Keratinocyte (primary cell): ENCODE results near the gene CEP170B.

Source experiments
- EZH2 ChIP-seq: IDR thresholded peaks from one replicate; pipeline ENCODE4 v1.6.1; 2012; ENCODE audit warnings: inconsistent platforms, mild to moderate bottlenecking, low read length, moderate library complexity
- TF ChIP-seq, protein P1 (sequence below), 3 experiments: IDR thresholded peaks in 1 of 3; conservative IDR thresholded peaks in 1 of 3; optimal IDR thresholded peaks in 1 of 3; 2 replicates in 2 of 3; 3 replicates in 1 of 3; pipeline versions ENCODE3 to v1.5.1; 2011; ENCODE audit warnings: low read length in 3 of 3, mild to moderate bottlenecking in 3 of 3, moderate library complexity in 2 of 3, control low read depth in 1 of 3, inconsistent platforms in 1 of 3; ENCODE audit not compliant: insufficient read depth in 2 of 3; ENCODE audit errors: extremely low read depth in 1 of 3

DNA sequence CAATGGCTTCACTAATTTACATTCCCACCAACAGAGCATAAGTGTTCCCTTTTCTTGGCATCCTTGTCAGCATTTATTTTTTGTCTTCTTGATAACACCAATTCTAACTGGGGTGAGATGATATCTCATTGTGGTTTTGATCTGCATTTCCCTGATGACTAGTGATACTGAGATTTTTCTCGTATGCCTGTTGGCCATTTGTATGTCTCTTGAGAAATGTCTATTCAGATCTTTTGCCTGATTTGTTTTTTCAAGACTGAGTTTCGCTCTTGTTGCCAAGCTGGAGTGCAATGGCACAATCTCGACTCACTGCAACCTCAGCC, 54.9 kb downstream of the CEP170B start:
- TF ChIP-seq, protein P1, sequence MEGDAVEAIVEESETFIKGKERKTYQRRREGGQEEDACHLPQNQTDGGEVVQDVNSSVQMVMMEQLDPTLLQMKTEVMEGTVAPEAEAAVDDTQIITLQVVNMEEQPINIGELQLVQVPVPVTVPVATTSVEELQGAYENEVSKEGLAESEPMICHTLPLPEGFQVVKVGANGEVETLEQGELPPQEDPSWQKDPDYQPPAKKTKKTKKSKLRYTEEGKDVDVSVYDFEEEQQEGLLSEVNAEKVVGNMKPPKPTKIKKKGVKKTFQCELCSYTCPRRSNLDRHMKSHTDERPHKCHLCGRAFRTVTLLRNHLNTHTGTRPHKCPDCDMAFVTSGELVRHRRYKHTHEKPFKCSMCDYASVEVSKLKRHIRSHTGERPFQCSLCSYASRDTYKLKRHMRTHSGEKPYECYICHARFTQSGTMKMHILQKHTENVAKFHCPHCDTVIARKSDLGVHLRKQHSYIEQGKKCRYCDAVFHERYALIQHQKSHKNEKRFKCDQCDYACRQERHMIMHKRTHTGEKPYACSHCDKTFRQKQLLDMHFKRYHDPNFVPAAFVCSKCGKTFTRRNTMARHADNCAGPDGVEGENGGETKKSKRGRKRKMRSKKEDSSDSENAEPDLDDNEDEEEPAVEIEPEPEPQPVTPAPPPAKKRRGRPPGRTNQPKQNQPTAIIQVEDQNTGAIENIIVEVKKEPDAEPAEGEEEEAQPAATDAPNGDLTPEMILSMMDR (optimal IDR thresholded peaks at IDR 0.05 in 1 of 3, IDR thresholded peaks at IDR 0.05 in 1 of 3, conservative IDR thresholded peaks at IDR 0.05 in 1 of 3; ENCODE audit: extremely low read depth in 1 of 3, insufficient read depth in 2 of 3, low read length in 3 of 3) = no peak
- no peak for TF ChIP-seq EZH2
